Stimulated activated naive B cell treated with anti-CD40 and anti-IgM and Interleukin-4, amounts not matched to agents 10 μg/mL and 1 μg/mL and 100 μg/mL, for 72 hours (primary cell): ENCODE results near the gene HDAC9.
"Not testable (repeated sequence)": the region's sequence is repeated elsewhere in the genome, so short reads cannot be mapped to it uniquely, and the experiment has no call there.

Experiments used
- ATAC-seq, 2 donors: fragments of 150-1000 bp; cut with Tn5 transposase; replicated peaks; 2 replicates each; pipeline ENCODE4 v1.10.0; 2021; ENCODE audit warnings: moderate library complexity in 1 of 2
- DNase-seq: peaks from one replicate; pipeline ENCODE4 v3.0.0; 2021
- H3K27ac Mint-ChIP-seq: one replicate; pipeline ENCODE4 v1.8.0; 2022; ENCODE audit warnings: mild to moderate bottlenecking, mixed read lengths
- H3K27me3 Mint-ChIP-seq, 2 donors: one replicate each; pipeline ENCODE4 v1.8.0; 2022; ENCODE audit warnings: mixed read lengths in 2 of 2
- H3K36me3 Mint-ChIP-seq, 2 donors: one replicate each; pipeline ENCODE4 v1.8.0; 2022; ENCODE audit warnings: mixed read lengths in 2 of 2, mild to moderate bottlenecking in 1 of 2
- H3K4me1 Mint-ChIP-seq, 2 donors: one replicate each; pipeline ENCODE4 v1.8.0; 2022; ENCODE audit warnings: mixed read lengths in 2 of 2, mild to moderate bottlenecking in 1 of 2
- H3K4me3 Mint-ChIP-seq, 2 donors: one replicate each; pipeline ENCODE4 v1.8.0; 2022; ENCODE audit warnings: mild to moderate bottlenecking in 2 of 2, mixed read lengths in 2 of 2, moderate library complexity in 1 of 2
- H3K9me3 Mint-ChIP-seq, 2 donors: one replicate each; pipeline ENCODE4 v1.8.0; 2022; ENCODE audit warnings: mixed read lengths in 2 of 2, mild to moderate bottlenecking in 1 of 2

Gene HDAC9

GRCh38 chr7:19020062-19020461, 524.5 kb downstream of the HDAC9 start:
- Mint-ChIP-seq H3K27ac (no peak overlapping the region), H3K9me3 (peaks cover 9 to 17% of the 10 kb centered on the region in 2 donors), H3K27me3 (peaks cover 13 to 20% of the 10 kb centered on the region in 2 donors), H3K4me3 (no peak overlapping the region), H3K4me1 (no peaks in the 10 kb centered on the region), H3K36me3 (no peaks in the 10 kb centered on the region)
- DNase-seq: no peak
- ATAC-seq: no peak

- H3K4me3 Mint-ChIP-seq: no peak overlapping the region
- H3K4me1 Mint-ChIP-seq: no peaks in the 10 kb centered on the region
- H3K9me3 Mint-ChIP-seq: peaks cover 8 to 16% of the 10 kb centered on the region in 2 donors
- no peak for ATAC-seq
- peaks cover 13 to 17% of the 10 kb centered on the region in 2 donors for H3K27me3 Mint-ChIP-seq
- DNase-seq: no peak
- no peak overlapping the region for H3K27ac Mint-ChIP-seq
- H3K36me3 Mint-ChIP-seq: no peaks in the 10 kb centered on the region
Observed at GRCh38 chr7:19020711-19021110, 525.2 kb downstream of the HDAC9 start.

GRCh38 chr7:19023477-19023876, 527.9 kb downstream of the HDAC9 start:
- Mint-ChIP-seq H3K4me1 (no peaks in the 10 kb centered on the region), H3K27ac (no peak overlapping the region), H3K27me3 (peaks cover 3 to 7% of the 10 kb centered on the region in 2 donors), H3K9me3 (peaks cover 0 to under 1% of the 10 kb centered on the region in 2 donors), H3K36me3 (no peaks in the 10 kb centered on the region), H3K4me3 (no peak overlapping the region)
- DNase-seq: no peak
- no peak for ATAC-seq

GRCh38 chr7:19024261-19024660, 528.7 kb downstream of the HDAC9 start:
- no peaks in the 10 kb centered on the region for H3K4me1 Mint-ChIP-seq
- peaks cover 0 to 1% of the 10 kb centered on the region in 2 donors for H3K9me3 Mint-ChIP-seq
- no peaks in the 10 kb centered on the region for H3K36me3 Mint-ChIP-seq
- DNase-seq (no peak), ATAC-seq (no peak)
- peaks cover 0 to 4% of the 10 kb centered on the region in 2 donors for H3K27me3 Mint-ChIP-seq
- no peak overlapping the region for H3K27ac Mint-ChIP-seq
- H3K4me3 Mint-ChIP-seq: no peak overlapping the region

GRCh38 chr7:19026888-19027287, 531.3 kb downstream of the HDAC9 start:
- H3K27me3 Mint-ChIP-seq: peaks cover 0 to 4% of the 10 kb centered on the region in 2 donors
- H3K4me3 Mint-ChIP-seq: no peak overlapping the region
- H3K27ac Mint-ChIP-seq: no peak overlapping the region
- peaks cover 0 to 1% of the 10 kb centered on the region in 2 donors for H3K9me3 Mint-ChIP-seq
- no peak for DNase-seq
- ATAC-seq: no peak
- H3K4me1 Mint-ChIP-seq: no peaks in the 10 kb centered on the region
- no peaks in the 10 kb centered on the region for H3K36me3 Mint-ChIP-seq

- no peak overlapping the region for H3K4me3 Mint-ChIP-seq
- H3K9me3 Mint-ChIP-seq: peaks cover 3 to 6% of the 10 kb centered on the region in 2 donors
- no peaks in the 10 kb centered on the region for H3K4me1 Mint-ChIP-seq
- H3K27ac Mint-ChIP-seq: no peak overlapping the region
- ATAC-seq (no peak), DNase-seq (no peak)
- H3K27me3 Mint-ChIP-seq: no peaks in the 10 kb centered on the region
- H3K36me3 Mint-ChIP-seq: no peaks in the 10 kb centered on the region
Observed at GRCh38 chr7:19030281-19030680, 534.7 kb downstream of the HDAC9 start.

GRCh38 chr7:19032942-19033341, 537.4 kb downstream of the HDAC9 start:
- not testable (repeated sequence) for H3K27ac Mint-ChIP-seq, H3K27me3 Mint-ChIP-seq, H3K4me3 Mint-ChIP-seq, DNase-seq, H3K36me3 Mint-ChIP-seq, ATAC-seq, H3K4me1 Mint-ChIP-seq
- H3K9me3 Mint-ChIP-seq: peaks cover 9 to 16% of the 10 kb centered on the region in 2 donors

- DNase-seq: no peak
- Mint-ChIP-seq H3K4me1 (no peaks in the 10 kb centered on the region), H3K27ac (no peak overlapping the region), H3K4me3 (no peak overlapping the region), H3K9me3 (peaks cover 4% of the 10 kb centered on the region in 2 donors), H3K36me3 (no peaks in the 10 kb centered on the region), H3K27me3 (peaks cover 0 to 25% of the 10 kb centered on the region in 2 donors)
- peak in 1 of 2 donors; percentile 62 for ATAC-seq
Observed at GRCh38 chr7:19051767-19052375, 556.3 kb downstream of the HDAC9 start.
